Pancreas (tissue), 10 donors: ENCODE measurements around the gene TRIM49B. TPM values are rescaled to one million over a fixed set of nuclear protein-coding genes. Genes with fewer than 3 reads are reported as not detected.
"Not testable (repeated sequence)": the region's sequence is repeated elsewhere in the genome, so short reads cannot be mapped to it uniquely, and the experiment has no call there.

Experiments used
- ATAC-seq, 4 donors: fragments of 200-7000 bp; cut with Tn5 transposase; one replicate each; pipeline versions ENCODE4 v1.8.0 to v1.9.1; 2020; ENCODE audit warnings: mild to moderate bottlenecking in 4 of 4, moderate library complexity in 4 of 4
- DNase-seq, 6 donors: peaks; one replicate each; pipeline ENCODE4 v3.0.0-alpha.2; 2020
- FAIRE-seq: peaks from 2 replicates; lab custom pipeline; 2012; peaks lifted over from hg19 to GRCh38; lab: Jason Lieb, UNC
- H3K27ac ChIP-seq, 4 donors: fragments of 200-600 bp; sonication (generic); 1 replicate in 3 of 4; 2 replicates in 1 of 4; pipeline versions ENCODE4 v1.5.0 to v1.8.0; 2020
- H3K27me3 ChIP-seq, 4 donors: fragments of 200-600 bp; one replicate each; pipeline ENCODE4 v1.8.0; 2021
- H3K36me3 ChIP-seq, 3 donors: fragments of 200-600 bp; sonication (generic) in 1 of 3; one replicate each; pipeline versions ENCODE4 v1.5.0 to v1.8.0; 2020 to 2021
- H3K4me1 ChIP-seq, 3 donors: fragments of 200-600 bp; one replicate each; pipeline ENCODE4 v1.8.0; 2021
- H3K4me3 ChIP-seq, 4 donors: fragments of 200-600 bp; sonication (generic) in 2 of 4; one replicate each; pipeline versions ENCODE4 v1.5.0 to v1.8.0; 2020 to 2021
- H3K9me3 ChIP-seq, 4 donors: fragments of 200-600 bp; one replicate each; pipeline ENCODE4 v1.8.0; 2021
- WGBS, 2 donors: extraction: QIAGEN DNeasy Blood & Tissue Kit; methylation state at CpG; one replicate each; pipeline ENCODE4 v1.1.7; 2013; 5-methylcytosine and 5-hydroxymethylcytosine counted together
- intact Hi-C, 3 donors: fragments of 100-400 bp; cut with DNase I; formaldehyde crosslinking; loops; one replicate each; pipeline versions ENCODE4 v1.11.1 to v1.14.2; 2022
- polyA plus RNA-seq, 2 donors: library from polyadenylated mRNA; stranded (reverse); fragments of 200-250 nt; gene quantifications; one replicate each; pipeline ENCODE4 v1.2.3, GENCODE V29; 2013
- total RNA-seq, 6 donors: library from RNA; stranded (reverse); fragmentation: NEBNext Ultra II Directional in 4 of 6; extraction: Animal tissue kit (Norgen Biotek cat#: 25700) in 4 of 6; gene quantifications; one replicate each; pipeline versions ENCODE4 v1.2.1 to v1.2.4, GENCODE V29; 2021 to 2023
- donor health status: healthy with polysubstance abuse.
- donor health status: DM: no; HTN: no; CAD: no; lungs with moderate emphysema.
- donor health status: DM: no; HTN: no; CAD: no.
- donor health status: control.
- donor health status: control.
- donor health status: Bipolar disorder and iron deficiency.
- donor health status: DM: yes; HTN: yes; CAD: no.
- donor health status: DM: no; HTN: no; CAD: no.
- donor health status: DM: no; HTN: no; CAD: no.
- donor health status: DM: yes; HTN: yes; CAD: no.

TRIM49B gene, protein sequence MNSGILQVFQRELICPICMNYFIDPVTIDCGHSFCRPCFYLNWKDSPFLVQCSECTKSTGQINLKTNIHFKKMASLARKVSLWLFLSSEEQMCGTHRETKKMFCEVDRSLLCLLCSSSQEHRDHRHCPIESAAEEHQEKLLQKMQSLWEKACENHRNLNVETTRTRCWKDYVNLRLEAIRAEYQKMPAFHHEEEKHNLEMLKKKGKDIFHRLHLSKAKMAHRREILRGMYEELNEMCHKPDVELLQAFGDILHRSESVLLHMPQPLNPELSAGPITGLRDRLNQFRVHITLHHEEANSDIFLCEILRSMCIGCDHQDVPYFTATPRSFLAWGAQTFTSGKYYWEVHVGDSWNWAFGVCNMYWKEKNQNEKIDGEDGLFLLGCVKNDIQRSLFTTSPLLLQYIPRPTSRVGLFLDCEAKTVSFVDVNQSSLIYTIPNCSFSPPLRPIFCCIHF
- total RNA-seq (not detected), polyA plus RNA-seq (not detected)

- FAIRE-seq, ATAC-seq, intact Hi-C loops, H3K9me3 ChIP-seq, H3K27me3 ChIP-seq, H3K4me1 ChIP-seq, H3K36me3 ChIP-seq, DNase-seq, H3K27ac ChIP-seq, H3K4me3 ChIP-seq: not testable (repeated sequence)
- WGBS, 2 donors, result 17 to 25% methylated on average over 1 to 2 of the region's 2 CpGs
Measured at GRCh38 chr11:49028523-49028922, at the start of gene TRIM49B. Gene TRIM49B, plus strand, starts transcription at chr11:49028823. Its CDS starts 2,777 bp downstream, at chr11:49031600.

DNA sequence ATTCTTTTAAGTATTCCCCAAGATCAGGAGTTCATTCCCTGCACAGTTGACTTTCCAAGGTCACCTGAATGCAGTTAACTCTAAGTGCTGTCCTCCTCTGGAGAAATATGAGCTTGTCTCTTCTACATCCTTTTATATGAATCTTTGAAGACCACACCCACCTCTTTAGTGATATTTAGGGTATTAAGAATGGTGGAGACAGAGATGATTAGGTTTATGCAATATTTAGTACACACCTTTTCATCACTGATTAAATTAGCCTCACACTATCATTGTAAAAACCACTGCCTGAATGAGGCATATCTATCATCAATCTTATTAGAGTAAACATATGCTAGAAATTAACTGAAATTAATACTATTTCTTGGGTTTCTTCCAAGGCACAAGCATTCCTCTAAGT is 44.8 kb upstream of the TRIM49B start, which contains the start of gene TRIM51G:
TRIM51G (minus strand) TSS at position 101 of the 400 bp plus-strand sequence. CDS start 2,190 bp downstream, outside the sequence.
- H3K36me3 ChIP-seq, intact Hi-C loops, DNase-seq: not testable (repeated sequence)

DNA sequence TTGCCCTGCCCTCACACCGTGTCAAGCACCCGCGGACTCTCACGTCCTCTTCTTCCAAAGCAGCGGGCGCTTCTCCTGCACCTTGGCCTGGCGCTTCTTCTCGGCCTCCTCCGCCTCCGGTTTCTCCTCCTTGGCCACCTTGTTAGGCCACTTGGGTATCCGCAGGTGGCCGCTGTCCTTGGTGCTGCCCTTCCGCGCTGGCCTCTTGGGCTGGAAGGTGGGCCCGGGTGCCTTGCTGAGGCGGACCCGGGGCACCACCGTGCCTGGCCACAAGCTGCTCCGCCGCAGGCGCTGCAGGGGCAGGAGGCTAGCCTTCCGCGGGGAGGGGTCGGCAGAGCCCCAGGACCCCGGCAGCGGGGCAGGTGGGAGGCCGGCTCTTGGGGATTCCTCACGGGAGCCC is 19.6 kb downstream of the TRIM49B start:
- intact Hi-C loops, ATAC-seq, H3K4me3 ChIP-seq, H3K27ac ChIP-seq, H3K4me1 ChIP-seq, H3K27me3 ChIP-seq, H3K9me3 ChIP-seq, FAIRE-seq, H3K36me3 ChIP-seq, DNase-seq: not testable (repeated sequence)
- 27 to 59% methylated on average over 11 to 28 of the region's 28 CpGs for WGBS, 2 donors

More for the DNA sequence above, 44.8 kb upstream of the TRIM49B start, which contains the start of gene TRIM51G:
- FAIRE-seq, H3K9me3 ChIP-seq, H3K4me3 ChIP-seq, H3K27ac ChIP-seq, H3K4me1 ChIP-seq, H3K27me3 ChIP-seq, ATAC-seq: not testable (repeated sequence)

DNA sequence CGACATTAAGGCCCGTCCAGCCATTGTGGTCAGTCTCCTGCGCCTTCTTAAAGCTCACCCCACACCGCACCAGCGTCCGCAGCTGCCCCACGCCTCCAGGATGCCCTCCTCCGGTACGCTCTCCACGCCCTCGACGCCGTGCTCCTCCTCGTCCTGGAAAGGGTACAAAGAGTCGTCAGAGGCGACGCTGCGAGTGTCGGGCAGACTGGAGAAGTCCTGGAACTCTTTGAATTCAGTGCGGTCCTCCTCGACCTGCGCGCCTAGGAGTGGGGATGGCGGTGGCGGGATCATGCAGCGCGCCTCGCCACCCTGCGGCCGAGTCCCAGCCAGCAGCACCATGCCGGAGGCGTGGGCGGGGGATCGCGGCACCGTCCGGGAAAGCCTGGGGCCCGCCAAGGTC is 21.2 kb downstream of the TRIM49B start:
- H3K9me3 ChIP-seq, H3K4me1 ChIP-seq, FAIRE-seq, ATAC-seq, H3K27me3 ChIP-seq, H3K4me3 ChIP-seq, DNase-seq, intact Hi-C loops, H3K27ac ChIP-seq, H3K36me3 ChIP-seq: not testable (repeated sequence)
- 52 to 55% methylated on average over 21 to 38 of the region's 38 CpGs for WGBS, 2 donors

- H3K4me1 ChIP-seq, H3K4me3 ChIP-seq, intact Hi-C loops, H3K36me3 ChIP-seq, DNase-seq, H3K27me3 ChIP-seq, FAIRE-seq, H3K9me3 ChIP-seq, H3K27ac ChIP-seq, ATAC-seq: not testable (repeated sequence)
- WGBS, 2 donors, result 55 to 77% methylated on average over 5 of the region's 5 CpGs
Measured at GRCh38 chr11:49059012-49059411, 30.4 kb downstream of the TRIM49B start, which contains the start of gene TRIM64C. Gene TRIM64C, minus strand, starts transcription at chr11:49059112. Its CDS starts 0 bp downstream, at chr11:49059112.

DNA sequence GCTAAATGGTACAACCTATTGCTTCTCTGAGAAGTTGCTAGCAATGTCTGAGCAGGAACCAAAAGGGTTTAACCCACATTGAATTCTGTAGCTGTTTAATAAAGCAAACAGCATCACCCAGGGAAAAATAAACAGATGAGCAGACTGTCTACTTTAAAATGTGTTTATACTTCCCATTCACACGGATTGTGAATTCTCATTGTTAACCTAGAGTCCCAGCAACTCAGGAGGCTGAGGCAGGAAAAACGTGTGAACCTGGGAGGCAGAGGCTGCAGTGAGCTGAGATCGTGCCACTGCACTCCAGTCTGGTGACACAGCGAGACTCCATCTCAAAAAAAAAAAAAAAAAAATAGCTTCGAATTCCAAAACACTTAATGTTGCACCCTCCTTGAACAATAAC is 41.3 kb downstream of the TRIM49B start:
- H3K36me3 ChIP-seq, H3K9me3 ChIP-seq, H3K4me1 ChIP-seq, FAIRE-seq, ATAC-seq, H3K27ac ChIP-seq, H3K27me3 ChIP-seq, H3K4me3 ChIP-seq, intact Hi-C loops, DNase-seq: not testable (repeated sequence)
- WGBS, 2 donors, result 32 to 46% methylated on average over 5 of the region's 5 CpGs

Other genes starting within 250 kb of the TRIM49B start
- gene TRIM51G, start 44.9 kb upstream of the TRIM49B start, total RNA-seq, result not detected
- not detected for gene TRIM51G, start 44.9 kb upstream of the TRIM49B start, polyA plus RNA-seq
- gene TRIM64C, start 30.3 kb downstream of the TRIM49B start, total RNA-seq, result not detected
- not detected for gene TRIM64C, start 30.3 kb downstream of the TRIM49B start, polyA plus RNA-seq
- under 1 TPM in 3 of 6 donors, not detected in 3; 0.12 to 0.87 (median 0.24) TPM for gene FOLH1, start 179.8 kb downstream of the TRIM49B start, total RNA-seq
- under 1 TPM; 0.15 to 0.19 TPM for gene FOLH1, start 179.8 kb downstream of the TRIM49B start, polyA plus RNA-seq